ENCODE measurements around the gene AMER1.

AMER1 gene

GRCh38 chrX:64182208-64182607 lies 23.3 kb downstream of the AMER1 start:
- in situ Hi-C loops (cut with HindIII; ENCODE audit: low pct_ligation_motif_present, low sequenced_read_pairs): no loop called here
- Histone ChIP-seq H3K27ac (no peak overlapping the region), H3K27me3 (replicated peaks) (no peaks in the 10 kb centered on the region), H3K4me3 (ENCODE audit: low read depth, low read length) (no peak overlapping the region), H3K36me3 (replicated peaks) (no peaks in the 10 kb centered on the region)
- TF ChIP-seq CTCF (IDR thresholded peaks at IDR 0.05; ENCODE audit: low read depth, low read length, missing control alignments): no peak
- no peak for DNase-seq

GRCh38 chrX:64176876-64177275 lies 28.6 kb downstream of the AMER1 start:
- in situ Hi-C loops (cut with HindIII; ENCODE audit: low pct_ligation_motif_present, low sequenced_read_pairs): no loop called here
- no peak for TF ChIP-seq CTCF (IDR thresholded peaks at IDR 0.05; ENCODE audit: low read depth, low read length, missing control alignments)
- no peaks in the 10 kb centered on the region for H3K36me3 ChIP-seq (replicated peaks)
- H3K27me3 ChIP-seq (replicated peaks): no peaks in the 10 kb centered on the region
- DNase-seq: no peak
- no peak overlapping the region for H3K27ac ChIP-seq
- H3K4me3 ChIP-seq (ENCODE audit: low read depth, low read length): no peak overlapping the region

GRCh38 chrX:64169988-64170387 lies 35.5 kb downstream of the AMER1 start:
- in situ Hi-C loops (cut with HindIII; ENCODE audit: low pct_ligation_motif_present, low sequenced_read_pairs): no loop called here

GRCh38 chrX:64152857-64153256 lies 52.7 kb downstream of the AMER1 start:
- DNase-seq: no peak
- H3K4me3 ChIP-seq (ENCODE audit: low read depth, low read length): no peak overlapping the region
- no peak overlapping the region for H3K27ac ChIP-seq
- in situ Hi-C loops (cut with HindIII; ENCODE audit: low pct_ligation_motif_present, low sequenced_read_pairs): no loop called here
- H3K27me3 ChIP-seq (replicated peaks): no peaks in the 10 kb centered on the region
- no peaks in the 10 kb centered on the region for H3K36me3 ChIP-seq (replicated peaks)
- no peak for TF ChIP-seq CTCF (IDR thresholded peaks at IDR 0.05; ENCODE audit: low read depth, low read length, missing control alignments)

More at GRCh38 chrX:64169988-64170387, 35.5 kb downstream of the AMER1 start:
- DNase-seq: no peak
- Histone ChIP-seq H3K36me3 (replicated peaks) (no peaks in the 10 kb centered on the region), H3K27ac (no peak overlapping the region), H3K27me3 (replicated peaks) (no peaks in the 10 kb centered on the region), H3K4me3 (ENCODE audit: low read depth, low read length) (no peak overlapping the region)
- TF ChIP-seq CTCF (IDR thresholded peaks at IDR 0.05; ENCODE audit: low read depth, low read length, missing control alignments): no peak

- Histone ChIP-seq H3K27me3 (replicated peaks) (no peaks in the 10 kb centered on the region), H3K36me3 (replicated peaks) (no peaks in the 10 kb centered on the region), H3K27ac (no peak overlapping the region), H3K4me3 (ENCODE audit: low read depth, low read length) (no peak overlapping the region)
- TF ChIP-seq CTCF (IDR thresholded peaks at IDR 0.05; ENCODE audit: low read depth, low read length, missing control alignments): no peak
- no peak for DNase-seq
- in situ Hi-C loops (cut with HindIII; ENCODE audit: low pct_ligation_motif_present, low sequenced_read_pairs): no loop called here
Measured at GRCh38 chrX:64151911-64152310, 53.6 kb downstream of the AMER1 start.

- no peak for DNase-seq
- no peaks in the 10 kb centered on the region for H3K36me3 ChIP-seq (replicated peaks)
- no peak overlapping the region for H3K4me3 ChIP-seq (ENCODE audit: low read depth, low read length)
- TF ChIP-seq CTCF (IDR thresholded peaks at IDR 0.05; ENCODE audit: low read depth, low read length, missing control alignments): no peak
- in situ Hi-C loops (cut with HindIII; ENCODE audit: low pct_ligation_motif_present, low sequenced_read_pairs): no loop called here
- no peak overlapping the region for H3K27ac ChIP-seq
- no peaks in the 10 kb centered on the region for H3K27me3 ChIP-seq (replicated peaks)
Measured at GRCh38 chrX:64150775-64151174, 54.7 kb downstream of the AMER1 start.
